ENCODE results near the gene SLC5A1.
A peak's percentile ranks its signal among the peaks of the same experiment; 100 is the strongest.

Gene SLC5A1

DNA sequence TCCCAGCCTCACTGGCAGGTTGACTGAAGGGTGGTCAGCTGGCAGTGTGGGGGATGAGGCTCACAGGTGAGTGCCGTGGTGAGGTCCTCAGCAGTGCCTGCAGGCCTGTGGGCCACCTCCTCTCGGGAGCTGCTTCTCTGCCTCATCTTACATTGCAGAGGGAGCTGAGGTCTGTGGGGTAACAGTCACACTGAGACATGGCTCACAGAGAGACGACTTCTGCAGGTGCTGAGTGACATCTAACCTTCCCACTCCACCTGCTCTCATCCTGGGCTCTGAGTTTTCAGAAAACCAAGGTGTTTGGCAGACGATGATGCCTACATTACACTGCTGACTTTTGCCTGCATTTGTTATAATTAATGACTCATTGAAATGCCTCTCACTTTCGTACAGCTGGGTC is 8.8 kb upstream of the SLC5A1 start:
- Mint-ChIP-seq H3K36me3 (ENCODE audit: low read depth) (no peaks in the 10 kb centered on the region), H3K27me3 (peaks cover 28% of the 10 kb centered on the region), H3K9me3 (no peaks in the 10 kb centered on the region), H3K27ac (no peak overlapping the region), H3K4me1 (no peaks in the 10 kb centered on the region), H3K4me3 (no peak overlapping the region)
- ATAC-seq (no peak), DNase-seq (no peak)

DNA sequence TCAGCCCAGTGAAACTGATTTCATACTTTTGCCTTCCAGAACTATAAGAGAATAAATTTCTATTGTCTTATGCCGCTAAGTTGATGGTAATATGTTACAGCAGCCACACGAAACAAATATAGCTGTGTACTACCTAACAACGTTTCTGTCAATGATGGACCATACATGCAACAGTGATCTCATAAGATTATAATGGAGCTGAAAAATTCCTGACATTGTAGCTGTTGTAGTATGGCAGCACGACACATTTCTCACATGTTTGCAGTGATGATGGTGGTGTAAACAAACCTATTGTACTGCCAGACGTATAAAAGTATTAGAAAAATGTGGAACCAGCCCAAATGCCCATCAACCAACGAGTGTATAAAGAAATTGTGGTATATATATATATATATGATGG is 5.8 kb upstream of the SLC5A1 start:
- H3K4me1 Mint-ChIP-seq = no peaks in the 10 kb centered on the region
- H3K27me3 Mint-ChIP-seq = peaks cover 42% of the 10 kb centered on the region
- DNase-seq (no peak), ATAC-seq (no peak)
- H3K36me3 Mint-ChIP-seq (ENCODE audit: low read depth) = no peaks in the 10 kb centered on the region
- no peak overlapping the region for H3K4me3 Mint-ChIP-seq
- no peak overlapping the region for H3K27ac Mint-ChIP-seq
- H3K9me3 Mint-ChIP-seq = no peaks in the 10 kb centered on the region

DNA sequence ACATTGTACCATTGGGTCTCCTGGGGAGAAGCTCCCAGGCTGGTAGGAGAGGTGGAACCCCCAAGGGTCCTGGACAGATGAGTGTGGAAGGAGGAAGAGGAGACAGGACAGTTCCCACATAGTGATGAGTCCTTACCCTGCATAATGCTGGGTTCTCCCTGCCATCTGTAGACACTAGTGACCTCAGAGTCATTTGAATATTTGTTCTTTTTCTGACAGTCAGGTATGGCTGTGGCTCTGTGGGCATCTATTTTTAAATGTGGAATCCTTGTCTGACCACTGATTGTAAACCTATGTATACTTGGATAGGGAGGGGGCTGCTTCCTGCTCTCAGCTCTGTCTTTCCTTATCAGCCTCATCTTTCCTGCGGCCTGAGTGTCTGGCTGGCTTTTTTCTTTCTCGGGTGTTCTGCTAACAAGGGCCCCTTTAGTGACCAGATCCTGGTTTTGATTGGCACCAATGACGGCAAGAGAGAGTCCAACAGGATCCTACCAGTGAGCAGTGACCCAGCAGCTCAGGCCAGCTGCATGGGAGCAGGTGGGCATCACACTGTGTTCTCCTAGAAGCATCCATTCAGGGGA is 2.6 kb upstream of the SLC5A1 start:
- no peak for ATAC-seq
- DNase-seq = no peak
- Mint-ChIP-seq H3K27ac (no peak overlapping the region), H3K9me3 (no peaks in the 10 kb centered on the region), H3K4me1 (no peaks in the 10 kb centered on the region), H3K36me3 (ENCODE audit: low read depth) (no peaks in the 10 kb centered on the region), H3K27me3 (peaks cover 62% of the 10 kb centered on the region), H3K4me3 (no peak overlapping the region)

DNA sequence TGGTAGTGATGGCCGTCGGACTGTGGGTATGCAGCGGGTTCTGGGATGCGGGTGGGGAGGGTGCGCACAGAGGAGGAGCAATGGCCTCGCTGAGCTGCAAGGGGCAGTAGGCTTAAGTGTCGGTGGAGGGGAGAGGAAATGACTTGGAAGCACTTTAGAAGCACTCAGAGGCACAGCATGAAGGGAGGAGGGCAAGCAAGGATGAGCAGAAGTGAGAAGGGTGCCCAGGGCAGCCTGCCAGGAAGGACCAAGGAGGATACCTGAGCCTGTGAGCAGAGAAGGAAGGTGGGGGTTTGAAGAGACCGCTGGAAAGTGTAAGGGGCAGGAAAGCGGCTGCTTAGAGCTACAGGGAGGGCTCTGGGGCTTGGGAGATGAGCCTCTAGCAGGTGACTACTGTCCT is 330 bp downstream of the SLC5A1 start:
- ATAC-seq = no peak

DNA sequence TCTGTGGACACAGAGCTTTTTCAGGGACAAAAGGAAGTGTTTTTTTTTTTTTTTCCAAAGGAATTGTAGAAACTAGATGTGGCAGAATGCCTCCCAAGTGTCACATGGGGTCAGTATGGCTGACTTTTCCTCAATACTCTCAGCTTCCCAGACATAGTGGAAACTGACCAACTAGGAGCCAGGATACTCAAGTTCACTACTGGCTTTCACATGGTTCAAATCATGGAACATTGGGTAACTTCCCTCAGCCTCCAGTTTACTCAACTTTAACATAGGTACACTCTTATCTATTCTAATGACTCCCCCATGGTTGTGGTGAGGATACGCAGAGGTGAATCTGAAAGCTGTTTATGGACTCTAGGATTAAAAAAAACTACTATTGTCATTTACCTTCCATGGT is 1.4 kb downstream of the SLC5A1 start:
- H3K4me1 Mint-ChIP-seq = no peaks in the 10 kb centered on the region

More for the DNA sequence above, 330 bp downstream of the SLC5A1 start:
- H3K36me3 Mint-ChIP-seq (ENCODE audit: low read depth) = no peaks in the 10 kb centered on the region
- no peak overlapping the region for H3K4me3 Mint-ChIP-seq
- H3K4me1 Mint-ChIP-seq = no peaks in the 10 kb centered on the region
- no peaks in the 10 kb centered on the region for H3K9me3 Mint-ChIP-seq
- no peak for DNase-seq
- H3K27ac Mint-ChIP-seq = no peak overlapping the region
- peaks cover 77% of the 10 kb centered on the region for H3K27me3 Mint-ChIP-seq

DNA sequence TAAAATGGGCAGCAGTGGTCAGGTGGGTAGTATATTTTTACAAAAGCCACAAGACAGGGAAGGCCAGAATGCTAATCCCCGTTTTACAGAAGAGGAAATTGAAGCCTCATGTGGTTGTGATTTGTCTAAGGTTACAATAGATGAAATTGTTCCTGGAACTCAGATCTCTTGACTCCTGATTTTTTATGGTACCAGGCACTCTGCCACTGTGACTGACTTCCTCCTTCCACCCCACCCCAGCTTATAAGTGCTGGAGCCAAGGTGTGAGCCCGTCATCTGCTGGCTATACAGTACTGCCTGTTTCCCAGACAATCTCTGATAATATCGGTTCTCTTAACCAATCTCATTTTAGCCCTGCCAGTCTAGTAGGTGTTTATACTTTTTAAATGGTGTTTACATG is 1.9 kb downstream of the SLC5A1 start:
- no peaks in the 10 kb centered on the region for H3K9me3 Mint-ChIP-seq
- peaks cover 72% of the 10 kb centered on the region for H3K27me3 Mint-ChIP-seq
- DNase-seq (no peak), ATAC-seq (no peak)
- H3K27ac Mint-ChIP-seq = no peak overlapping the region
- H3K4me3 Mint-ChIP-seq = no peak overlapping the region
- H3K4me1 Mint-ChIP-seq = no peaks in the 10 kb centered on the region
- H3K36me3 Mint-ChIP-seq (ENCODE audit: low read depth) = no peaks in the 10 kb centered on the region

More for the DNA sequence above, 1.4 kb downstream of the SLC5A1 start:
- no peaks in the 10 kb centered on the region for H3K9me3 Mint-ChIP-seq
- ATAC-seq = no peak
- DNase-seq = no peak
- no peak overlapping the region for H3K27ac Mint-ChIP-seq
- no peaks in the 10 kb centered on the region for H3K36me3 Mint-ChIP-seq (ENCODE audit: low read depth)
- no peak overlapping the region for H3K4me3 Mint-ChIP-seq
- H3K27me3 Mint-ChIP-seq = peaks cover 71% of the 10 kb centered on the region

DNA sequence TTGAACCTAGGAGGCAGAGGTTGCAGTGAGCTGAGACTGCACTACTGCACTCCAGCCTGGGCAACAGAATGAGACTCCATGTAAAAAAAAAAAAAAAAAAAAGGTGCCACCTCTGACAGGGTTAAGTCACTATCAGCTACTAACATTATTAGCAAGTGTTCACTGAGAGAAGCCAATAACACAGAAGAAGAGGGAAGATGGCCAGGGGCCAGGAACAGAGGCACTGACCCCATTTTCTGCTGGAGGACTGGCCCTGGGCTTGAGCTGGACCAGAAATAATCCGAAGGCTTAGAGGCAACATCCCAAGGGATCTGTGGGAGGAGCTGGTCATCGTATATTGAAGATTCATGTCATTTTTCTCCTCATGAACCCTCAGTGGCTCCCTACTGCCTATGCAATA is 5.0 kb downstream of the SLC5A1 start:
- H3K27ac Mint-ChIP-seq = no peak overlapping the region
- H3K36me3 Mint-ChIP-seq (ENCODE audit: low read depth) = peaks cover 2% of the 10 kb centered on the region
- peaks cover 68% of the 10 kb centered on the region for H3K27me3 Mint-ChIP-seq
- no peaks in the 10 kb centered on the region for H3K9me3 Mint-ChIP-seq
- H3K4me3 Mint-ChIP-seq = no peak overlapping the region
- no peak for ATAC-seq
- peaks cover 18% of the 10 kb centered on the region for H3K4me1 Mint-ChIP-seq
- DNase-seq = no peak

DNA sequence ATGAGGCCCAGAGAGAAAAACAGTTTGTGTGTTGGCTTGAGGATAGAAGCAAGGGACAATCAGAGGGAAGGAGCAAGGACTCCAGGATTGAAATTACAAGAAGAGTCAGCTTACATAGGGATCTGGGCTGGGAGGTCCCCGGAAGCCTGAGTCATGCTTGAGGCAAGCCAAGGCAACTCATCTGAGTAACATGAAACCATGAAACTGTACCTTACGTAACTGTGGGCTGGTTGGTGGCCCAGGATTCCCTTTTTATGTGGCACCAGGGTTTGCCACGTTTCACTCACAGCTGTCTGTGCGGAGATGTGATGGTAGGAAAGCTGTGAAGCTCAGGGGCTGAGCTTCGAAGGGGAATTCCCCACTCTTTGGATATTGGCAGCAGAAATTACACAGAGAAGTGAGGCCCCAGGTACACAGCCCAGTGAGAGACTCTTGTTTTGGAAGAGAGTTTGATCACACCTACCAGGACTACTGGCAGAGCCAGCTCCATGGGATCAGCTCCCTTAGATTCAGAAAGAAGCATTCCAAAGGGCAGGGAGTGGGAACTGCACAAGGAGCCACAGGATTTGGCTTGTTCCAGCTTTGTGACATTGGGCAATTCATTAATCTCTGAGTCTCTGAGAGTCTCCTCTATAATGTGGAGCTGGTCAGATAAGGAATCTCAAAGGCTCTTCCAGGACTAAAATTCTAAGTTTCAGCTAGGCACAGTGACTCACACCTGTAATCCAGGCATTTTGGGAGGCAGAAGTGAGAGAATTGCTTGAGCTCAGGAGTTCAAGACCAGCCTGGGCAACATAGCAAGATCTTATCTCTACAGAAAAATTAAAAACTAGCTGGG is 7.8 kb downstream of the SLC5A1 start:
- ATAC-seq (peak; percentile 96), DNase-seq (peak; percentile 66)
- peaks cover 59% of the 10 kb centered on the region for H3K27me3 Mint-ChIP-seq
- peaks cover 2% of the 10 kb centered on the region for H3K36me3 Mint-ChIP-seq (ENCODE audit: low read depth)
- H3K4me1 Mint-ChIP-seq = peaks cover 18% of the 10 kb centered on the region
- no peaks in the 10 kb centered on the region for H3K9me3 Mint-ChIP-seq
- H3K27ac Mint-ChIP-seq = peak overlapping the region; percentile 90
- peak overlapping the region; percentile 66 for H3K4me3 Mint-ChIP-seq

DNA sequence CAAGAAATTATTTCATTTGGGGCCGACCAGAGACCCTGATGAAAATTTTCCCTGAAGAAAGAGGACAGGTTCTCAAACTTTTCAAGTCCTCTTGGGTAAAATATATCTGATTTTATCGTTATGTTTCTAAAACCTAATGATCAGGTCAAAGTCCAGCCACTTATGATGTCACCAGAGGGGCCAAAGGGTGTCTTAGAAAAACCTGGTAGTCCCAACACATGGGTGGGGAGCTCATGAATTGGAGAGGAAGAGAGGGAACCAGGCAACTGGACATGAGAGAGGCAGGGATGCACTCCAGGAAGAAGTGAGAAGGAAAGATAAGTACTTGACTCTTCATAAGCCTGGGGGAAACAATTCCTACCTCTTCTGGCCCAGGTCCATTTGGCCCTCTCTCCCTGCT is 9.2 kb downstream of the SLC5A1 start:
- Mint-ChIP-seq H3K27me3 (peaks cover 56% of the 10 kb centered on the region), H3K27ac (no peak overlapping the region), H3K4me1 (peaks cover 18% of the 10 kb centered on the region), H3K9me3 (no peaks in the 10 kb centered on the region), H3K36me3 (ENCODE audit: low read depth) (peaks cover 2% of the 10 kb centered on the region), H3K4me3 (no peak overlapping the region)
- DNase-seq = no peak
- ATAC-seq = no peak

DNA sequence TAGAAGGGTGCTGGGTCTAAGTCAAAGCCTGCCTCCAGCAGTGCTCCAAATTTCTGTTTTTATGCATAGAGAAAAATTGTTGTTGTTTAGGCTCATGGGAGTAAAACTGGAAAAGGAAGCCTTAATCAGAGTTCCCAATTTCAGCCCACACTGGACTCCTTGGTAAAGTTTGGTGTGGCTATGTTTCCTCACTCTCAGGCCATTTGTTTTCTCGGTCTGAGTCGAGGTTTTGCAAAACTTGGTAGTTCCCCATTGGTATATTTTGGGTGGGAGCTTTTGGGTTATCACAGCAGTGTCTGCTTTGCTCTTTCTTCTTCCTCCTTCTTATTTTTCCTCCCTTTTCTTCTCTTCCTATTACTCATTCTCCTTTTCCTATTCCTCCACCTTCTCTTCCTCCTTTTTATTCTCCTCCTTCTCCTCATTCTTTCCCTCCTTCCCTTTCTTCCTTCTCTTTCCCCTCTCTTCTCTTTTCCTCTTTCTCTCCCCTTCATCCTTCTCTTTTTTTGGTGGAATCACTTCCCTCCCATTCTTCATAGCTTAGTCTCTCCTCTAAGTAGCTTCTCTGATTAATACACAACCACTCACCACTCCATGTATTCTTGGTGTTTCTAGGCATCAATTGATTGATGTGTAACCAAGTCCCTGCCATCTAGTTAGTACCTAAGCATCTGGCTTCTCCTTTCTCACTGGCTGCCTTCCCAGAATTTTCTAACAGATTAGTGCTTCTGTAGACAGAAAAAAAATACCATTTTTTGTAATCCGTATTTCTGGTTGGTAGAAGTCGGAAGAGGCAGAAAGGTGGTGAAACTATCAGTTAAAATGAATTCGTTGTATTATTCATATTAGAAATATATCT is 10.1 kb downstream of the SLC5A1 start:
- peaks cover 50% of the 10 kb centered on the region for H3K27me3 Mint-ChIP-seq
- H3K9me3 Mint-ChIP-seq = no peaks in the 10 kb centered on the region
- H3K27ac Mint-ChIP-seq = no peak overlapping the region
- no peak for ATAC-seq
- no peak overlapping the region for H3K4me3 Mint-ChIP-seq
- H3K4me1 Mint-ChIP-seq = peaks cover 18% of the 10 kb centered on the region
- peaks cover 2% of the 10 kb centered on the region for H3K36me3 Mint-ChIP-seq (ENCODE audit: low read depth)
- no peak for DNase-seq

DNA sequence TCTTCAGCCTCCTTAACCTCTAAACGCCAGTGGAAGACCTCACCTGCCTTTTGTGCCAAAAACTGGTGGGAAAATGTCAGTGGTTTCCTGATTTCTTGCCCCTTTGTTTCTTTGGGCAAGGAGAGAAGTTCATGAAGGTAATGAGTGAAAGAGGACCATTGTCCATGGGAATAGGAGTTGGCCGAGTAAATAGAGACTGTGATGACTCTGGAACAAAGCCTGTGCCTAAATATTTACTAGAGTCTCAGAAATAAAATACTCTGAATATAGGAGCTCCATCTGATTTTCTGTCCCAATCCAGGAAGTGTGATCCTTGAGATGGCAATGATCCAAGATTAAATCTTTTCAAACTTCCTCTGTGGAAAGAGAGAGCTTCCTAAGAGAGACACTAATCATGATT is 12.0 kb downstream of the SLC5A1 start:
- Mint-ChIP-seq H3K27me3 (peaks cover 50% of the 10 kb centered on the region), H3K27ac (no peak overlapping the region), H3K4me3 (no peak overlapping the region), H3K9me3 (no peaks in the 10 kb centered on the region), H3K36me3 (ENCODE audit: low read depth) (peaks cover 2% of the 10 kb centered on the region), H3K4me1 (peaks cover 18% of the 10 kb centered on the region)
- ATAC-seq (no peak), DNase-seq (no peak)

DNA sequence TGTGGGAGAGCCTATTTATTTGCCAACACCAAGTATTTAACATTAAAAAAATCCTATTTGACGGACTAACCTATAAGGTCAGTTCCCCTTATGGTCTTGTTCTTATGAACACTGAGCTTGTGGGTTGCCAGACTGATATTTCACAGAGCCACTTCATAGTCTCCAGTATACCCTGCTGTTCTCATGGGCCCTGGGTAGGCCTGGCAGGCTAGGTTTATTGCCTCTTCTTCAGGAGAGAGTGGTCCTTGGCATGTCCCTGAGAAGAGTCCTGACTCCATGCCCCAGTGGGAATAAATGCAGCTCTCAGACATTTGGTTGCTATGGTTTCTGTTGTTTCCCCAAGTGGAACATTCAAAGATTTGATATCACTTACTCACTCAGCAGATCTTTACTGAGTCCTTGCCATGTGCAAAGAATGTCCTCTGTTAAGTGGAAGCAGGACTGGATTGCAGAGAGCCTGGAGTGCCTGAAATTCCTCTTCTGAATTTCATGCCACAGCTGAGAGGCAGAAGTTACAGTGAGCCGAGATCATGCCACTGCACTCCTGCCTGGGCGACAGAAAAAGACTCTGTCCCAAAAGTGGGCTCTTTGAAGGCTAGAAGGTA is 15.7 kb downstream of the SLC5A1 start:
- H3K36me3 Mint-ChIP-seq (ENCODE audit: low read depth) = no peaks in the 10 kb centered on the region
- H3K27ac Mint-ChIP-seq = no peak overlapping the region
- no peaks in the 10 kb centered on the region for H3K9me3 Mint-ChIP-seq
- peaks cover 43% of the 10 kb centered on the region for H3K27me3 Mint-ChIP-seq
- ATAC-seq (no peak), DNase-seq (no peak)
- H3K4me3 Mint-ChIP-seq = no peak overlapping the region
- no peaks in the 10 kb centered on the region for H3K4me1 Mint-ChIP-seq

DNA sequence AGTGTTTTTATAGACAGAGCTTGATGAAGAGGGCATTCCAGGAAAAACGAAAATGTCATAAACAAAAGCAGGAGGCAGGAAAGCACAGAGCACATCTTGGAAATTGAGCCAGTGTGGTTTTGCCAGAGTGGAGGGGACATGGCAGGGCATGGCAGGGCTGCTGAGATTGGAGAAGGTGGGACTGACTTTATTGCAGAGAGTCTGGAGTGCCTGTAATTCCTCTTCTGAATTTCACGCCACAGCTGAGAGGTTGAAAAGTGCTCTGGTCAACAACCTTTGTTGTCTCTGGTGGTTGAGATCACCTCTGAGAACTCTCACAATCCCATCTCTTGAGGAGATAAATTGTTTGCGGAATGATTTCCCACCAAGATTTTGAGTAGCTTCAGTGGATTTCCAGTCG is 16.4 kb downstream of the SLC5A1 start:
- Mint-ChIP-seq H3K27ac (no peak overlapping the region), H3K36me3 (ENCODE audit: low read depth) (no peaks in the 10 kb centered on the region), H3K27me3 (peaks cover 43% of the 10 kb centered on the region), H3K4me3 (no peak overlapping the region), H3K9me3 (no peaks in the 10 kb centered on the region), H3K4me1 (no peaks in the 10 kb centered on the region)
- no peak for DNase-seq
- no peak for ATAC-seq

DNA sequence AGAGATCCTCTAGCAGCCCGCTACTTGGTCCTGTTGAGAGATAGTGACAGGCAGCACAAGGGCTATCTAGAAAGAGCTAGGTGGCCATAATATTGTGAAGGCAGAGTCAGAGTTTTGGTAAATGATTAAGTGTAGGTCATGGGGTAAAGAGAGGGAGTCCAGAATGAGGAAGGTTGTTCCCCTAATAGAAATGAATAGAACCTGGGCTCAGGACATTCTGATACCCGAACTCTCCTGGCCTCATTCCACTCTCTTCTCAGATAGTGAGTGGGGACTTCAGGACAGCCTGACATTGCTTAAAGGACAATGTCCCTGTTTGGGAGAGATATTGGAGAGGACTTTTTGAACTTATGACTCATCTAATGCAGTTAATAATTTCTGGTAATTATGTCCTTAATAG is 20.6 kb downstream of the SLC5A1 start:
- Mint-ChIP-seq H3K36me3 (ENCODE audit: low read depth) (no peaks in the 10 kb centered on the region), H3K9me3 (no peaks in the 10 kb centered on the region), H3K4me3 (no peak overlapping the region), H3K27ac (no peak overlapping the region), H3K4me1 (no peaks in the 10 kb centered on the region), H3K27me3 (peaks cover 25% of the 10 kb centered on the region)
- ATAC-seq = no peak
- no peak for DNase-seq

Measured in activated naive CD8-positive, alpha-beta T cell treated with anti-CD3 and anti-CD28 coated beads, Interleukin-2, amount 50 U/mL, for 24 hours (primary cell).